HL-60/S4 (cell line): ENCODE data around the gene SRGAP2.
"Not testable (repeated sequence)": the region's sequence is repeated elsewhere in the genome, so short reads cannot be mapped to it uniquely, and the experiment has no call there.

ENCODE experiments used
- in situ Hi-C: fragments of 300-500 bp; cut with MboI; formaldehyde crosslinking; loops from 2 replicates; pipeline ENCODE4 v1.14.3; 2022; ENCODE audit warnings: low sequenced_read_pairs

Gene SRGAP2

DNA sequence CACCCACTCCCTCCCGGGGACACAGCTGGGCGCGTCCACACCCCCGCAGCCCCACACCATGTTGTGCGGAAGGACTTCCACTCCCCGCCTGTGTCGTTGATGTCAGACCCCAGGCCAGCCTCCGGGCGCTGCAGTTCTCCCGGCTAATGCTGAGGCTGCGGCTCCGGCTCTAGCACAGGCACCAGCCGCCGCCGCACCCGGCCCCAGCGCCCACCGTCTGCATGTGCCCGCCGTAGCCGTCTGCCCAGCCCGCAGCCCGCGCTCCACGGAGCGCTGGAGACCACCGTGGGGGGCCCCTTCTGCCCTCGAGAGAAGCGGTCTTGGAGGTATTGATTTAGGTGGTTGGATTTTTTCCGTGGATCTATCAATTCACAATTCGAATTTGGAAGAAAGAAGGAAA lies 2.2 kb downstream of the SRGAP2 start:
- in situ Hi-C loops = not testable (repeated sequence)

- in situ Hi-C loops = not testable (repeated sequence)
These were observed 7.5 kb downstream of the SRGAP2 start for GRCh38 chr1:206210802-206211201.

DNA sequence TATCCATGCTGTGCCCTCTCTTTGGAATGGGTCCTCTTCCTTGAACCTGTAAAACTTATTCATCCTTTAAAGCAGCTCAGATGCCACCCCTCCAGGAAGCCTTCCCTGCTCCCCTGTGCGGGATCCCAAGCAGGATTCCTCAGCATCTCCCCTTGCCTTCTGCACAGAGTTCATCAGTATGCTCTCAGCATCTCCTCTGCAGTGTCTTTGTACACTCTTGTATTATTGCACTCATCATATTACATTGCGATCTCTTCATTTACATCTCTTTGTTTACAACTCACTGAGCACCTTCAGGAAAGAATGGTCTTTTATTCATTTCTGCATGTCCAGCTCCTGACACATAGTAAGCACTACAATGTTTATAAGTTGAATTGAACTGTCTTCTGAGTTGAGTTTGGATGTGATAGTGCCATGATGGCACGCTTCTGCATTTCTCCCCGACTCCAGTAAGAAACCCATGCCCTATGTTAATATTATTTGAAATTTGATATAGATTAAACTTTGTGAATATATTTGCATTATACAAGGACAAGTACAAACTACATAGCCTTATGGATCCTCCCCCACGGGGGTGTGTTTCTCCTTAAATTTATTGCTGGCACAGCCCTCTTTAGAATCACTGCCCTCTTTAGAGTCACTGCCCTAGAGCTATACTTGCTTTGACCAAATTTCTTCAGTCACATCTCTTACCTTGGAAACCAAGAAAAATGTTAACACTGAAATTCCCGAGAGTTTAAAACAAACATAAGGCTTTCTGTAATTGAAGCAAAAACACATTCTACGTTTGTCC lies 12.5 kb downstream of the SRGAP2 start:
- in situ Hi-C loops = not testable (repeated sequence)

DNA sequence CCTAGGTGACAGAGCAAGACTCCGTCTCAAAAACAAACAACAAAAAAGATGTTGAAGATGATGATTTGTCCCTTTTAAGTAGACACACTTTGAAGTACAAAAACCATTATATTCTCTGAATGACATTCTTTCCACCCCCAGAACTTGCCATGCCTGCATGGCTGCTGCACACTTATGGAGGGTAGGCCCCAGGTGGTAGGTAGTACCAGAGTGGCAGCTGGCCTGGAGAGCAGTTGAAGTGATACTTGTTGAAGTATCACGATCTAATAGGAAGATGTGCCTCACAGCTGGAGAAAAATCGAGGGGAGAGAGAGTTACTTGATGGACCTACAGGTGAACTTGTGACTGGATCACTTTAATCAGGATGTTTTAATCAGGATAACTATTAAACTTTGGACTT lies 14.9 kb downstream of the SRGAP2 start:
- in situ Hi-C loops = not testable (repeated sequence)

- in situ Hi-C loops = not testable (repeated sequence)
These were observed 15.4 kb downstream of the SRGAP2 start for GRCh38 chr1:206218765-206219164.

- in situ Hi-C loops = not testable (repeated sequence)
These were observed 16.4 kb downstream of the SRGAP2 start for GRCh38 chr1:206219514-206220331.

DNA sequence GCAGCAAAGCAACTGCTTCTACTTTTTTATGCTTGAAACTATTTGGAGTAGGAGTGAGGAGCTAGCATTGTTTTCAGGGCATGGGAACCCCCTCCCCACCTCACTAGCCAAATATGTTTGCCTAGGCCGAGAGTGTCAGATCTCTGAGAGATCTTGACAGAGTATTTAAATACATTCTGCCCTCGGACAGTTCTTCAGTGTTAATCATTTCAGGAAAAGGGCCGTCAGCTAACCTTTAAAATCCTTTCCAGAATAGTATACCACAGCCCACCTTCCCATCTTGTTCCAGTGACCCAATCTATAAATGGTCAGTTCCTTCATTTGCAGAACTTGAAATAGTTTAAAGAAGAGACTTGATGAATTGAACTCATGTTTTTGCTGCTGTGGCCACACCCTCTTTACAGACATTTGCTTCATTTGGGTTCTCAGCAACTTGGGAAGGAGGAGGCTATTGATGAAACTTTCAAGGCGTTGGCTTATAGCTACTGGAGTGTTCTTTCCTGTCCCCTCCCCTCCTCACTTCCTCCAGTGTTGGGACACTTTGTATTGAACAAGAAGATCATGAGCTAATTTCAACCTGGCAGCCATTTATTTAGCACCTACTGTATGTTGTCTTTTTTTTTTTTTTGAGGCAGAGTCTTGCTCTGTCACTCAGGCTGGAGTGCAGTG lies 17.1 kb downstream of the SRGAP2 start:
- in situ Hi-C loops = not testable (repeated sequence)

GRCh38 chr1:206221585-206221984 lies 18.2 kb downstream of the SRGAP2 start:
- in situ Hi-C loops = not testable (repeated sequence)

GRCh38 chr1:206224190-206224776 lies 20.9 kb downstream of the SRGAP2 start:
- in situ Hi-C loops = not testable (repeated sequence)

GRCh38 chr1:206225386-206225785 lies 22.0 kb downstream of the SRGAP2 start:
- in situ Hi-C loops = not testable (repeated sequence)

GRCh38 chr1:206226886-206227285 lies 23.5 kb downstream of the SRGAP2 start:
- in situ Hi-C loops = not testable (repeated sequence)

DNA sequence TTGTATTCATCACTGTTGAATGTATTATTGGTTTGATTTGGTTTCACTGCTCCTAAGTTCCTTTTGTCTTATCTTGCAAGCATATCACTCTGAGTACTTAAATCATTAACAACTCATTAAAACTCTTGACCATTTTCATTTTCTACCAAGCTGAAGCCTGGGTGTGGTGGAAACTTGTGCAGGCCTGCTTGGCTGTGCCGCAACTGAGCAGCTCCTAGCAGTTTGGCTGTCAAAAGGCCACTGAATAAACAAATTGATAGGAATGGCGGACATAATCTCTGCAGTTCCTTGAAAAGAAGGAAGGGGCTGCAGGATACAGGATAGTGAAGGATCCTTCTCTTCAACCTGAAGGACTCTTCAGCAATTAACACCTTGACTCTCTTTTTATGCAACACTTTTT lies 25.9 kb downstream of the SRGAP2 start:
- in situ Hi-C loops = not testable (repeated sequence)

GRCh38 chr1:206231989-206232388 lies 28.6 kb downstream of the SRGAP2 start:
- in situ Hi-C loops = not testable (repeated sequence)

- in situ Hi-C loops = not testable (repeated sequence)
These were observed 29.8 kb downstream of the SRGAP2 start for GRCh38 chr1:206232970-206233645.

GRCh38 chr1:206234189-206234916 lies 31.0 kb downstream of the SRGAP2 start:
- in situ Hi-C loops = not testable (repeated sequence)

DNA sequence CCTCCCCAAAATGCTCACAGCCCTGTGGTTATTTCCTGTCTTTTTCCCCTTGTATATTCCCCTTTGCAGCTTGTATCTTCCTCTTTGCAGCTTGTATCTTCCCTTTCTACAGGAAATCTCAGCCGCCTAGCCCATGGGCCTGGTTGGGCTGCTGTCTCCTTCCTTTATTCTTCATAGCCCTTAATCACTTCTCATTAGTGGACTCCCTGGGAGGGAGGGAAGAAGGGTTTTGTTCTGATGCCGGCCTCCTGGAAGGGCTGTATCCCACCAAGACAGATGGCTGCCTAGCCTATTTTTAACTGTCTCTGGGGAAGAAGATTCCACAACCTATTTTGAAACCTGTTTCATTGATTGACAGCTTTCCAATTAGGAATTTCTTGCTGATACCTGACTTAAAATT lies 31.8 kb downstream of the SRGAP2 start:
- in situ Hi-C loops = not testable (repeated sequence)

- in situ Hi-C loops = not testable (repeated sequence)
These were observed 36.9 kb downstream of the SRGAP2 start for GRCh38 chr1:206240288-206240687.

DNA sequence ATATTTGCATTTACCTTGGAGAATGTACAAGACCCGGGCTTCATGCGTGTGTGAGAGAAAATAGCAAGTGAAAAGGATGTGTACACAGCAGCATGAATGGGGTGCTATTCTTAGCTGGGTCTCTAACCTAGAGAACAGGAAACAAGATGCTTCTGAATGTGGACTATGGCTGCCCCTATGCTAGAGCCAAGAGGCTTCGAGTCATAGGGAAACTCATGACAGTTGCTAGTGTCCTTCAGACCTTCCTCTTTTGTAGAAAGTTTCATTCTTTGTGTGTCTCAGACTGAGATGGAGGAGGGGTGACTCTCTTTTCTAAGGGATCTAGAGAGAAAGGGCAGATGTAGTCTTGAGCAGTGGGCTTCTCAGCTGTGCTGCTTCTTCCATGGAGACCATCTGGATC lies 40.0 kb downstream of the SRGAP2 start:
- in situ Hi-C loops = not testable (repeated sequence)

GRCh38 chr1:206245479-206245878 lies 42.1 kb downstream of the SRGAP2 start:
- in situ Hi-C loops = not testable (repeated sequence)
